ENCODE results near the gene PLCH2.

The PLCH2 gene

DNA sequence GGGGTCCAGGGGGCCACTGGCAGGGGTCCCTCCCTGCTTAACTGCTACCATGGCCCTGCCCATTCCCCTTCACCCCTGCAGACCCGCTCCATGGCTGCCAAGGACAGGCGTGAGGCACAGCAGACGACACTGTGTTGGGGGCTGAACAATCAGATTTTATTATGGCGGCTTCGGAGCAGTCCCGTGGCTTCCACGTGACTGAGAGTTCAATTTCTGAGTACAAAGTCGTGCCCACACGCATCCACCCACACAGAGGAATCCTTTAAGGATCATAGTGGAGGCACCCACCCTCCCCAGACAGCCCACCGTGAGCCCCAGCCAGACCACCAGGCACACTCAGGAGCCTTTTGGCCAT is 52.5 kb downstream of the PLCH2 start:
- TF ChIP-seq, protein P1, sequence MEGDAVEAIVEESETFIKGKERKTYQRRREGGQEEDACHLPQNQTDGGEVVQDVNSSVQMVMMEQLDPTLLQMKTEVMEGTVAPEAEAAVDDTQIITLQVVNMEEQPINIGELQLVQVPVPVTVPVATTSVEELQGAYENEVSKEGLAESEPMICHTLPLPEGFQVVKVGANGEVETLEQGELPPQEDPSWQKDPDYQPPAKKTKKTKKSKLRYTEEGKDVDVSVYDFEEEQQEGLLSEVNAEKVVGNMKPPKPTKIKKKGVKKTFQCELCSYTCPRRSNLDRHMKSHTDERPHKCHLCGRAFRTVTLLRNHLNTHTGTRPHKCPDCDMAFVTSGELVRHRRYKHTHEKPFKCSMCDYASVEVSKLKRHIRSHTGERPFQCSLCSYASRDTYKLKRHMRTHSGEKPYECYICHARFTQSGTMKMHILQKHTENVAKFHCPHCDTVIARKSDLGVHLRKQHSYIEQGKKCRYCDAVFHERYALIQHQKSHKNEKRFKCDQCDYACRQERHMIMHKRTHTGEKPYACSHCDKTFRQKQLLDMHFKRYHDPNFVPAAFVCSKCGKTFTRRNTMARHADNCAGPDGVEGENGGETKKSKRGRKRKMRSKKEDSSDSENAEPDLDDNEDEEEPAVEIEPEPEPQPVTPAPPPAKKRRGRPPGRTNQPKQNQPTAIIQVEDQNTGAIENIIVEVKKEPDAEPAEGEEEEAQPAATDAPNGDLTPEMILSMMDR (IDR thresholded peaks at IDR 0.05; ENCODE audit: insufficient read depth, low read length, poor library complexity, severe bottlenecking) = no peak
- Histone ChIP-seq H3K4me3 (replicated peaks; ENCODE audit: low read depth, low read length) (no peak overlapping the region), H3K27me3 (replicated peaks; ENCODE audit: control insufficient read depth, insufficient read depth, low read length) (peaks cover 2% of the 10 kb centered on the region; the same call in 1 of the 2 replicates), H3K36me3 (ENCODE audit: control insufficient read depth, insufficient read depth, low read length) (no peaks in the 10 kb centered on the region)
- no peak for DNase-seq (ENCODE audit: extremely low read depth, insufficient read length)

DNA sequence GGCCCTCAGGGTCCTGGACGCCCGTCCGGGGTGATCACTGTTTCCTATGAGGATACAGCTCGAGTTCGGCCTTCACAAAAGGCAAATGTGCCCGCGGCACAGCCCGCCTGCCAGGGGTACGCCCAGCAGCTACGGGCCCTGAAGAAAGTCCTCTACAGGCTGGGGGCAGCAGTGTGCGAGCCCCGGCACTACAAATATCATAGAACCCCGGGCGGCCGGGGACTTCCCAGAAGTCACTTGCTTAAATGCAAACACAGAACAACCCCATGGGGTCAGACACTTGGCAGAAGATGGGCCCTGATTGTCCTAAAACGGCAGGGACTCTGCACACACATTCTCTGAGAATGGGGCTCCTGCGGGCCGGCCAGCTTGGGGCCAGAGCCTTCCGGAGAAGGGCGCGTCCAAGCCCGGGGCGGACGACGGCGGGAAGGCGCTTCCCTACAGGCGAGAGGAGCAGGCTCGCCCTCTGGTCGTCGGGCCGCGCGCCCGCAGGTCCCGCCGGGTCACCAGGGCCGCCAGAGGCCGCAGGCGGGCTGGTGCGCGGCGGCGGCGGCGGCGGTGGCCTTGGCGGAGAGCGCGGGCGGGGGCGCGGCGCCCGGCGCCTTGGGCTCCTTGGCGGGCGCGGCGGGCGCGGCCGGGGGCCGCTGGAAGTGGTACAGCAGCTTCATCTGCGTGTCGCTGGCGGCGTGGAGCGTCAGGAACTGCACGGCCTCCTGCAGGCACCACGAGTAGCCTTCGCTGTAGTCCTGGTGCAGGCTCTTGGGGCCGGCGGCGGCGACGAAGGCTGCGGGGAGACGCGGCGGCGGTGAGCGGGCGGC is 53.1 kb downstream of the PLCH2 start:
- H3K36me3 ChIP-seq (ENCODE audit: control insufficient read depth, insufficient read depth, low read length) = no peaks in the 10 kb centered on the region
- TF ChIP-seq, protein P1 (IDR thresholded peaks at IDR 0.05; ENCODE audit: insufficient read depth, low read length, poor library complexity, severe bottlenecking) = peak; percentile 38
- peak overlapping the region; percentile 26 for H3K4me3 ChIP-seq (replicated peaks; ENCODE audit: low read depth, low read length)
- H3K27me3 ChIP-seq (replicated peaks; ENCODE audit: control insufficient read depth, insufficient read depth, low read length) = peaks cover 2% of the 10 kb centered on the region; the same call in 1 of the 2 replicates
- no peak for DNase-seq (ENCODE audit: extremely low read depth, insufficient read length)

DNA sequence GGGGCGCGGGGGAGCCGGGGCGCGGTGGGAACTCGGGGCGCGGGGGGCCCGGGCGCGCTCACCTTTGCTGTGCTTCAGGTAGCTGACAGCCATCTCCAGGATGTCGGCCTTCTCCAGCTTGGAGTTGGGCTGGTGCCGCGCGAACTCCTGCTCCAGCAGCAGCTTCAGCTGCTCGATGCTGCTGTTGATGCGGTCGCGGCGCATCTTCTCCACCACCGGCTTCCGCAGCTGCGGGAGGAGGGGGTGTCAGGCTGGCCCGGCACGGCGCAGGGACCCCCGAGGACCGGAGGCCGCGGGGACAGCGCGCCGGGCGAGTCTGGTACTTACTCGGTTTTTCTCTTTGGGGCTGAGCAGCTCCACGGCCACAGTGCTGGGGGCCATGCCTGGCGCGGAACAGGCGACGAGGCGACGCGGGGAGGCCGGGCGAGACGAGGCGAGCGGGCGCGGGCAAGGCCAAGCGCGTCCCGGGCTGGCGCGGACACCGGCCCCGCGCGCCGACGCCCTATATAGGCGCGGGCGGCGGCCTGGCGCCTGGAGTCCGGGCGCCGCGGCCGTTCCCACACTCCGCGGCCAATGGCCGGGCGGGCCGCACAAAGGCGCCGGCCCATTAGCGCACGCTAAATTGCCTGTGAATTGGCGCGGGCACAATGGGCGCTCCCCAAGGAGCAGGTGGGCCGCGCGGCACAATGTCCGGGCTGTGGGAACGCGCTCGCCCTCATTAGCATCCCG is 53.9 kb downstream of the PLCH2 start, which contains the start of gene HES5:
HES5 (minus strand) TSS at position 480 of the 729 bp plus-strand sequence; CDS start at position 381, 99 bp downstream.
- no peak for DNase-seq (ENCODE audit: extremely low read depth, insufficient read length)
- Histone ChIP-seq H3K36me3 (ENCODE audit: control insufficient read depth, insufficient read depth, low read length) (no peaks in the 10 kb centered on the region), H3K4me3 (replicated peaks; ENCODE audit: low read depth, low read length) (peak within 1 kb of the TSS; percentile 38), H3K27me3 (replicated peaks; ENCODE audit: control insufficient read depth, insufficient read depth, low read length) (peaks cover 2% of the 10 kb centered on the region; the same call in 1 of the 2 replicates)
- TF ChIP-seq, protein P1 (IDR thresholded peaks at IDR 0.05; ENCODE audit: insufficient read depth, low read length, poor library complexity, severe bottlenecking) = no peak

DNA sequence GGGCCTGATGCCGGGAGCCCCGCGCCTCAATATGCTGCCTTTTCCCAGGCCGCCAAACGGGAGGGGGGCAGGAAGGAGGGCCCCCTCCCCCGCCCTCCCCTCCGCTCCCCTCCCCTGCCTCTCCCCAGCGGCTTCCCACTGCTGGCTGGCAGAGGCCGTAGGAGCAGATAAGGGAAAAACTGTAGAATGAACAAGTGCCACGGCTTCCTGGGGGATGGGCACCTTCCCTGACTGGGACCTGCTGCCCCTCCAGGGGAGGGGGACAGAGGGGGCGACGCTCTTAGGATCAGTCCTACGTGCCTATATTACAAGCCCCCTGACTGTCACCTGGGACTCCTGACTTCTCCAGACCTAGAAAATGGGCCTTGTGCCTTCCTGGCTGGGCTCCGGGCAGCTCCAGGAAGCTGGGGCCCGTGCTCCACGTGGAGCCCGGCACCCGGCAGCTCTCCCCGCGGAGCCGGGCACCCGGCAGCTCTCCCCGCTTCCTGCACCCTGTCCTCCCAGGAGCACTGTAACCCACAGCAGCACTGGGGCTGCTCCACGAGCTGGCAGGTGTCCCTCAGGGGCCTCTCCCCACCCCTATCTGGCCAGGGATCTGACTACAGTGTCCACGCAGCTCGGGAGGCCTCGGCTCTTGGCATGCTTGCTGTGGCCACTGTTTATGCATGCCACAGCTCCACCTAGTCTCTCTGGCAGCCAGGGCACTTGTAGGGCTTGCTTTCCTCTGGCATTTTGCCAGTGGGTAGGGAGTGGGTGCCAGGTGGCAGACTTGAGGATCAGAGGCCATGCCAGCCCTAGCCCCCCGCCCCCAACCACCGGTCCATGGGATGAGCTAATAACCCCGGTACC is 54.6 kb downstream of the PLCH2 start:
- Histone ChIP-seq H3K27me3 (replicated peaks; ENCODE audit: control insufficient read depth, insufficient read depth, low read length) (peaks cover 2% of the 10 kb centered on the region; the same call in 1 of the 2 replicates), H3K4me3 (replicated peaks; ENCODE audit: low read depth, low read length) (peak overlapping the region; percentile 14; the same call in 1 of the 2 replicates), H3K36me3 (ENCODE audit: control insufficient read depth, insufficient read depth, low read length) (no peaks in the 10 kb centered on the region)
- TF ChIP-seq, protein P1 (IDR thresholded peaks at IDR 0.05; ENCODE audit: insufficient read depth, low read length, poor library complexity, severe bottlenecking) = no peak
- DNase-seq (ENCODE audit: extremely low read depth, insufficient read length) = no peak

DNA sequence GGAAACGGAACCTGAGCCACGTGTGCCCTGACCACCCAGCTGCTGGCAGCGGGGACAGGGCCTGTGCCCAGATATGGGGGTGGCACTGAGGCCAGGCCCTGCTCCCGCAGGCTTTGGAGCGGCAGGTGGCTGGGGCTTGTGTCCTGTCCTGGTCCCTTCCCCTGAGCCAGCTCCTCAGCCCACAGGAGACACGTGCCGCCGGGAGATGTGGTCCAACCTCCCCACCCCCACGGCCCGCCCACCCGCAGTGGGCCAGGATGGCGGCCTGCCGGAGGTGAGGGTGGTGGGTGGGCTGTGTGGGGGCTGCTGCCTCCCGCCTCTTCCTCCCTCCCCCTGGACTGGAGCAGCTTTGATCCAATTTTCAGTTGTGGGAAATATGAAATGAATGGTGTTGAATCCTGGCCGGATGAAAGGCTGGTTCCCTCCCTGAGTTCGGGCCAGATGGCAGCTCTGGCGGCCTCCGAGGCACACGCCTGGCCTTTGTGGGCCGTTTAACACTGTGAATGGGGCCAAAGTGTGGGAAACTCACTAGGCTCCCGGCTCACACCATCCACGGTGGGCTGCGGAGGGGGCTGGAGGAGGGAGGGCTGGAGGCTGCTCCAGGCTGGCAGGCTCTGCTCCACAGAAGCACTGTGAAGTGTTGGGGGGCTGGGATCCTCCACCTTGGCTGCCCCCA is 56.5 kb downstream of the PLCH2 start:
- no peak overlapping the region for H3K4me3 ChIP-seq (replicated peaks; ENCODE audit: low read depth, low read length)
- TF ChIP-seq, protein P1 (IDR thresholded peaks at IDR 0.05; ENCODE audit: insufficient read depth, low read length, poor library complexity, severe bottlenecking) = no peak
- no peak for DNase-seq (ENCODE audit: extremely low read depth, insufficient read length)
- H3K27me3 ChIP-seq (replicated peaks; ENCODE audit: control insufficient read depth, insufficient read depth, low read length) = peaks cover 2% of the 10 kb centered on the region
- no peaks in the 10 kb centered on the region for H3K36me3 ChIP-seq (ENCODE audit: control insufficient read depth, insufficient read depth, low read length)
